Left ventricle myocardium inferior (tissue), 1 donor: Measurements from ENCODE around the gene ACSBG1. TPM values are rescaled to one million over a fixed set of nuclear protein-coding genes. Genes with fewer than 3 reads are reported as not detected.
A peak's percentile ranks its signal among the peaks of the same experiment; 100 is the strongest.

Experiments used
- DNase-seq: peaks from one replicate; pipeline ENCODE4 v3.0.0-alpha.2; 2020
- H3K27ac ChIP-seq: fragments of 200-600 bp; replicated peaks from 2 replicates; pipeline ENCODE4 v1.8.0; 2021
- H3K27me3 ChIP-seq: fragments of 200-600 bp; 2 replicates; pipeline ENCODE4 v1.8.0; 2021; ENCODE audit warnings: low read depth
- H3K36me3 ChIP-seq: fragments of 200-600 bp; 2 replicates; pipeline ENCODE4 v1.8.0; 2021
- H3K4me1 ChIP-seq: fragments of 200-600 bp; 2 replicates; pipeline ENCODE4 v1.8.0; 2021
- H3K4me3 ChIP-seq: fragments of 200-600 bp; 2 replicates; pipeline ENCODE4 v1.8.0; 2021; ENCODE audit warnings: mild to moderate bottlenecking, moderate library complexity
- H3K9me3 ChIP-seq: fragments of 200-600 bp; replicated peaks from 2 replicates; pipeline ENCODE4 v1.8.0; 2021
- CTCF ChIP-seq: fragments of 200-600 bp; IDR thresholded peaks from 2 replicates; pipeline ENCODE4 v1.8.0; 2021; ENCODE audit warnings: antibody characterized with exemption, mild to moderate bottlenecking, borderline replicate concordance
- intact Hi-C: fragments of 100-400 bp; cut with micrococcal nuclease; formaldehyde crosslinking; loops from one replicate; pipeline ENCODE4 v1.11.0; 2022
- total RNA-seq: library from RNA; stranded (reverse); fragmentation: NEBNext Ultra II Directional; extraction: Animal tissue kit (Norgen Biotek cat#: 25700); gene quantifications from one replicate; pipeline ENCODE4 v1.2.1, GENCODE V29; 2021
- donor health status: DM: no; HTN: yes; CAD: no; lungs with severe emphysema.

ACSBG1 gene
- total RNA-seq, 1 donor from 2014 or later, result 0.25 TPM

DNA sequence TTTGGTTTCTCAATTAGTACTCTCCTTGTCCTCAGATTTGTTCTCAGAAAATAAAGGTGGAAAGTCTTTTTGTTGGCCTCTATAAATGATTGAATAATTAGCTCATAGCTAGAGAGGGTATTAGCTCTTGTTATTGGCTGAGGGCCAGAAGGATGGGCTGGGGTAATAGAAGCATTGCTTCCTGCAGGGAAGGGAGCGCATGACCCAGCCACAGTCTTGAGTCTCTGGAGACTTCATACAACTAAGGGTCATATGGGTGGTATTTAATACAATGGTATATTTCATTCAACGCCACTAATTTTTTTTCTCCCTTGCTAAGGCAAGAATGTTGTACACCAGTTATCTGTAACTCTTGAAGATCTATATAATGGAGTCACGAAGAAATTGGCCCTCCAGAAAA is 38.4 kb upstream of the ACSBG1 start:
- Histone ChIP-seq H3K9me3 (no peaks in the 10 kb centered on the region), H3K4me3 (no peak overlapping the region), H3K27me3 (no peaks in the 10 kb centered on the region), H3K27ac (no peak overlapping the region), H3K36me3 (peaks cover 43% of the 10 kb centered on the region), H3K4me1 (peaks cover 14% of the 10 kb centered on the region)
- intact Hi-C loops, result no loop called here
- no peak for TF ChIP-seq CTCF
- no peak for DNase-seq

GRCh38 chr15:78272316-78272715 is 38.0 kb upstream of the ACSBG1 start:
- H3K27ac ChIP-seq, result no peak overlapping the region
- peaks cover 40% of the 10 kb centered on the region for H3K36me3 ChIP-seq
- intact Hi-C loops, result no loop called here
- H3K27me3 ChIP-seq, result no peaks in the 10 kb centered on the region
- DNase-seq, result no peak
- peaks cover 17% of the 10 kb centered on the region for H3K4me1 ChIP-seq
- TF ChIP-seq CTCF, result no peak
- no peaks in the 10 kb centered on the region for H3K9me3 ChIP-seq
- no peak overlapping the region for H3K4me3 ChIP-seq

DNA sequence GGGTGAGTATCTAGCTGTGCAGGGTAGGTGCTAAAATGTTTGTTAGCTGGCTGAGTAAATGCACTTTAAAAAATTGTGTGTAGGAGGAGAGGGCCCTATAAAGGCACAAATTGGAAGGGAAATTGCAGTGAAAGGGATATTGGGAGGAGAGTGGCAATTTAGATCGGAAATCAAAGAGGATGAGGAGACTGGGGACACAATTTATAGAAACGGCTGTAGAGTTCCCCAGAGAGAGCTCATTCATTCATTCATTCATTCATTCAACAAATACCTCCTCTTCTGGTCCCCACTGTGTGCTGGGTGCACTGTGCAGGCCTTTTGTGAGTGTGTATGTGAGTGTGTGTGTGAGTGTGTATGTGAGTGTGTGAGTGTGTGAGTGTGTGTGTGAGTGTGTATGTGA is 32.4 kb upstream of the ACSBG1 start:
- peak overlapping the region; percentile 83 for H3K27ac ChIP-seq
- no peaks in the 10 kb centered on the region for H3K9me3 ChIP-seq
- H3K36me3 ChIP-seq, result peaks cover 6% of the 10 kb centered on the region
- H3K27me3 ChIP-seq, result no peaks in the 10 kb centered on the region
- peak overlapping the region; percentile 78 for H3K4me3 ChIP-seq
- DNase-seq, result no peak
- intact Hi-C loops, result no loop called here
- no peak for TF ChIP-seq CTCF
- H3K4me1 ChIP-seq, result peaks cover 40% of the 10 kb centered on the region

DNA sequence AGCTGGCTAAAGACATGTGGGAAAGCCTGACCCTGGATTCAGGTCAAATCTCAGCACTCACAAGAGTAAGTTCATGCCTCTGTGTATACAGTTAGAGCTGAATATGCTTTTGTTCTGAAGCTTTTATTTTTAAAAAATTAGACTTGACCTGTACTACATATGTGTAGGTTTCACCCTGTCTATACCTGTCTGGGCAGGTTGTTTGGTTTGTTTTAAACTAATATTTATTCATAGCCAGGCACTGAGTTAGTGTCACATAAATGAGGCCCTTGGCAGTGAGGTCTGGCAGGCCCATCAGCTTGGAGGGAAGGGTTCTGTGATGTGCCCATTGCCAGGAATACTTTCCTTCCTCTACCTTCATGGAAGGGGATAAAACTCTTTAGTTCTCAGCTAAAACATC is 31.9 kb upstream of the ACSBG1 start:
- Histone ChIP-seq H3K27ac (peak overlapping the region; percentile 83), H3K36me3 (peaks cover 6% of the 10 kb centered on the region), H3K4me1 (peaks cover 37% of the 10 kb centered on the region), H3K27me3 (no peaks in the 10 kb centered on the region), H3K9me3 (no peaks in the 10 kb centered on the region), H3K4me3 (peak overlapping the region; percentile 78)
- intact Hi-C loops, result no loop called here
- DNase-seq, result no peak
- no peak for TF ChIP-seq CTCF

- Histone ChIP-seq H3K9me3 (no peaks in the 10 kb centered on the region), H3K36me3 (peaks cover 5% of the 10 kb centered on the region), H3K27ac (peak overlapping the region; percentile 83), H3K4me3 (peak overlapping the region; percentile 78), H3K4me1 (peaks cover 37% of the 10 kb centered on the region), H3K27me3 (no peaks in the 10 kb centered on the region)
- TF ChIP-seq CTCF, result no peak
- DNase-seq, result no peak
- intact Hi-C loops, result no loop called here
Observed at GRCh38 chr15:78265752-78266224, 31.4 kb upstream of the ACSBG1 start.

DNA sequence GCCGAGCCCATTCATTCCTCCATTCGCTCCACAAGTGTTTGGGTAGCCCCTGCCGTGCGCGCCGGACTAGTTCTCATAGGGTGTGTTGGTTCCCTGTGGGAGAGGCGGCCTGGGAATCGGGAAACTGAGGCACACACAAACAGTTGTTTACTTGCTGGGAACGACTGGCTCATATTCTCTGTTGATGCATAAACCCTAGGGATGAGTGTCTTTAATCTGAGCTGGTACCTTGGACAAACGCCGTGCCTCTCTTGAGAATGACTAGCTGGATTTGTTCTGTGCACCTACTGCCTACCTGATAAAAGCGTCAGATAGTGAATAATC is 30.7 kb upstream of the ACSBG1 start:
- H3K27ac ChIP-seq, result peak overlapping the region; percentile 83
- TF ChIP-seq CTCF, result no peak
- peaks cover 37% of the 10 kb centered on the region for H3K4me1 ChIP-seq
- no peaks in the 10 kb centered on the region for H3K9me3 ChIP-seq
- H3K4me3 ChIP-seq, result peak overlapping the region; percentile 78
- no peaks in the 10 kb centered on the region for H3K27me3 ChIP-seq
- no peaks in the 10 kb centered on the region for H3K36me3 ChIP-seq
- intact Hi-C loops, result no loop called here
- DNase-seq, result no peak
